HG03025 (cell line): ENCODE data around the gene NLRP3.
A peak's percentile ranks its signal among the peaks of the same experiment; 100 is the strongest.

ENCODE experiments used
- ATAC-seq: cut with Tn5 transposase; IDR thresholded peaks from one replicate; pipeline ENCODE4 v1.9.1; 2021; ENCODE audit warnings: mild to moderate bottlenecking, moderate library complexity; ENCODE audit not compliant: unreplicated experiment, low FRiP score

NLRP3 gene

DNA sequence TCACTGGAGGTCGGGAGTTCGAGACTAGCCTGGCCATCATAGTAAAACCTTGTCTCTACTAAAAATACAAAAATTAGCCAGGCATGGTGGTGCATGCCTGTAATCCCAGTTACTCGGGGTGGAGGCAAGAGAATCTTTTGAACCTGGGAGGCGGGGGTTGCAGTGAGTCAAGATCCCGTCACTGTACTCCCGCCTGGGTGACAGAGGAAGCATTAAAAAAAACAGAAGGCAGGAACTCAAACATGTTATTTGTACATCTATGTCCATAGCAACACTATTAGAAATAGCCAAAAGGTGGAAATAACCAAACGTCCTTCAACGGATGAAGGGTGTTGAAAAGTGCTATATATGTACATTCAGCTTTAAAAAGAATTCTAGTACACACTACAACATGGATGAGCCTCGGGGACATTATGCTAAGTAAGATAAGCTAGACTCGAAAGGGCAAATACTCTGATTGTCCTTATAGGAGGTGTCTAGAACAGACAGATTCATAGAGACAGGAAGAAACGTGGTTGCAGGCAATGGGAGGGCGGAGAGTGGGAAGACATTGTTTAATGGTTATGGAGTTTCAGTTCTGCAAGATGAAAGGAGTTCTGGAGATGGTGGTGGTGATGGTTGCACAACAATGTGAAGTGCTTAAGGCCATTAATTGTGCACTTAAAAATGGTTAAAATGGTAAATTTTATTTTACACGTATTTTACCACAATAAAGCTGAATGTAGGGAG is 19.2 kb downstream of the NLRP3 start:
- ATAC-seq, result no peak

DNA sequence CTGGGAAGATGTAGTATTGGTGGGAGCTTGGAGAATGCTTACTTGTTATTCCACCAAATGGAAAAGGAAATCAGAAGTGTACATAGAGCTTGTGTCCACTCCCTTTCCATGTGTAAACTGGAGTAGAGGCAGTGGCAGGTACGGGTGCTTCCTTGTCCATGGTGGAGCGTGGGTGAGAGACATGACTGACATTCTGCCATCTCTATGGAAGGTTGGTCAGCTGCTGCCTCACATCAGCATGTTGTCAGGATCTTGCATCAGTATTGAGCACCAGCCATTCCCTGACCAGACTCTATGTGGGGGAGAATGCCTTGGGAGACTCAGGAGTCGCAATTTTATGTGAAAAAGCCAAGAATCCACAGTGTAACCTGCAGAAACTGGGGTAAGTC is 19.8 kb downstream of the NLRP3 start:
- no peak for ATAC-seq

GRCh38 chr1:247437551-247438505 is 21.9 kb downstream of the NLRP3 start:
- ATAC-seq, result no peak

DNA sequence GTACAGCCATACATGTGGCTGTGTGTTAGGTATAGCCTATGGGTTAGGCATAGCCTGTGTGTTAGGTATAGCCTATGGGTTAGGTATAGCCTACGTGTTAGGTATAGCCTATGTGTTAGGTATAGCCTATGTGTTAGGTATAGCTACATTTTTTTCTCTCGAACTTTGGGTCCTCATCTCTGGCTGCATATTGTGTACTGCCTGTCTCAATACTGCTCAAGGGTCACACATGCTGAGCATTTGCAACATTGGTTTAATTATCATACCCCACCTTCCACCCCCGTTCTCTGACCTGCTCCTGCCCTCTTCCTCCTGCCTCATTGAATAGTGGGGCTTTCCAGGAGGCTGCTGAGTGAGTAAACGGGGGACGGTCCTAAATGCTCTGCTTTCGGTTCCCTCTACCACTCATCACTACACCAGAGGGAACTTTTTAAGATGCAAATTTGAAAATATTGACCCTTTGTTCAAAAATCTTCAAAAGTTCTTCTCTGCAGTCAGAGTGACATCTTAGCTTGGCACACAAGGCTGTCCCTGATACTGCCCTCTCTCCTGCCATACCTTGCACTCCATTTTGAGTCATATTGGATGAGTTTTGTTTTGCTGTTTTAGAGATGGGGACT is 24.1 kb downstream of the NLRP3 start:
- ATAC-seq, result peak; percentile 98

GRCh38 chr1:247441606-247442005 is 25.6 kb downstream of the NLRP3 start:
- ATAC-seq, result no peak

DNA sequence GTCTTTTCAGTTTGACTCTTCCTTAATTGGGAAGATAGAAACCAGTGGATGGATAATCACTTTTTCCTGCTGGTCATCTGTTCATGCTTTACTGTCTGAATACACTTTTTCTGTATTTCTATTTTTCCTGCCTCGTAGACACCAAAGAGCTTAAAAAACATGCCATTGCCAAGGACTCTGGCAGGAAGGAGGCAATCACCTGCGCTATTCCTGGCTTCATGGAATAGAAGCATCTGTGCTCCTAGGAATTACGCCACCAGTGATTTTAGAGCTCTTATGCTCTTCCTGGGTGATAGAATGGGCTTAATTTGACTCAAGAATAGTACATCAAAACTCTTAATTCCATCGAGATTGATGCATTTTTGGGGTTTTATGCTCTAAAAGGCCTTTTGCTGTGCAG is 26.2 kb downstream of the NLRP3 start:
- ATAC-seq, result no peak

DNA sequence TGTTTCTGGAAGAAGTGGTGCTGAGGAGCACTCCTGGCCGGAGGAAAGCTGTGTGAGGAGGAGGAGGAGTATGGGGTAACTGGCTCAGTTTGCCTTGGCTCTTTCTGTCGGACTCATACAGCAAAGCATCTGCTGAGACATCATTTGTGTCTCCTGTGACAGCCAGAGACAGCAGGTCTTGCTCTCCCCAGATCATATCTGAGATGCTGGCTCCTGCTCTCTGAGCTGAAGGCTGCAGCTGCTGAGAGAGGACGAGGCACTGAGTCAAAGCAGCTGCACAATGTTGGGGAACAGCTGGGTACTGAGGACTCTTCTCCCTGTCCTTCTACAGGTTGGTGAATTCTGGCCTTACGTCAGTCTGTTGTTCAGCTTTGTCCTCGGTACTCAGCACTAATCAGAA is 27.7 kb downstream of the NLRP3 start:
- ATAC-seq, result no peak

DNA sequence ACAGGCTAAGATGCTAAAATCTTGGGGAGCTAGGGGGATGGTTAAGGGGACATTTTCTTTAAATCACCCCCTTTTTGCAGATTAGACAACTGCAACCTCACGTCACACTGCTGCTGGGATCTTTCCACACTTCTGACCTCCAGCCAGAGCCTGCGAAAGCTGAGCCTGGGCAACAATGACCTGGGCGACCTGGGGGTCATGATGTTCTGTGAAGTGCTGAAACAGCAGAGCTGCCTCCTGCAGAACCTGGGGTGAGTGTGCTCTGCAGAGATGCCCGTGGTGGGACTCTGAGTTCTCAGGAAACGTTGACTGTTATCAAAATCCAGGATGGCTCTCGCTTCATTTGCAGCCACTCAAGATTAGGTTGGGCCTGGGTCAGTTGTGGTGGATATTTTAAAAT is 28.6 kb downstream of the NLRP3 start:
- no peak for ATAC-seq

GRCh38 chr1:247445526-247446356 is 29.8 kb downstream of the NLRP3 start:
- ATAC-seq, result no peak

DNA sequence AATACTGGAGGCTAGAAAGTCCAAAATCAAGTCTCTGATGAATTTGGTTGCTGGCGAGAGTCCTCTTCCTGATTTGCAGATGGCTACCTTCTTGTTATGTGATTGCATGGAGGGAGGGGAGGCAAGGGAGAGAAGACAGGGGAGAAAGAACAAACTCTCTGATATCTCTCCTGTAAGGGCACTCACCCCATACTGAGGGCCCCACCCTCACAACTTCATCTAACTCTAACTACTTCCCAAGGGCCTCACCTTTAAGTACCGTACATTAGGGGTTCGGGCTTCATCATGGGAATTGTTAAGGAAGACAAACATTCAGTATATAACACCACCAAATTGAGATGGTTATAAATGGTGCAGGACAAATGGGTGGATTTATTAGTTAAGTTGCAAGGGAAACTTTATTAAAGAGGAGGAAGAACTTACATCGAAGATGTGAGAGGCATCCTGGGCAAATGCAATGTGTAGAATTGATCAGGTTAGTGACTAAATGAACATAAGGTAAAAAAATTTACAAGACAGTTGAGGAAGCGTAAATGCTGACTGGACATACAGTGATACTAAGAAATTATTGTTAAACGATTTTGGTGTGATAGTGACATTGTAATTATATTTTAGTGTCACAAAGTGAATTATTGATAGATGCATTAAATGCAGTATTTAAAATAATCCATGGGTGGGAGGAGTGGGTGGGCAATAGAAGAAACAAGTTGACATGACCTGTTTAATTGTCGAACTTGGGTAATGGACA is 31.4 kb downstream of the NLRP3 start:
- no peak for ATAC-seq

GRCh38 chr1:247448107-247448791 is 32.3 kb downstream of the NLRP3 start:
- ATAC-seq, result no peak

DNA sequence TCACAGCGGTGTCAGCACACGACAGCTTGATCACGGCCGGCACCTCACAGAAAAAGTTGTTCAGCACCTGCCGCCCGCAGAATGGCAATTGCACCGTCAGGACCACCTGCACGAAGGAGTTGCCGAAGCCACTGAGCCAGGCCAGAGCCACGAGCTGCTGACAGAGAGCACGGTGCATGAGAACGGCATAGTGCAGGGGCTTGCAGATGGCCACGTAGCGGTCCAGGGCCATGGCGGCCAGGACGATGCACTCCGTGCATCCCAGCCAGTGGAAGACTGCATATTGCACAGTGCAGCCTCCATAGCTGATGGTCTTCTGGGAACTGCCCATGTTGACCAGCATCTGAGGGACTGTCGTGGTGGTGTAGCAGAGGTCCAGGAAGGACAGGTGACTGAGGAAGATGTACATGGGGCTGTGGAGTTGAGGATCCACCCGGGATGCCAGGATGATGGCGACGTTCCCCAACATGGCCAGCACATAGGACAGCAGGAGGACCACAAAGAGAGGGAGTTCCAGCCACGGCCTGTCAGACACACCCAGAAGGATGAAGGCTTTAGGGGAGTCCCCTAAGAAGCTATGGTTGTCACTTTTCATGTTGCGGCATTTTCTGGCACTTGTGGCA is 35.5 kb downstream of the NLRP3 start:
- no peak for ATAC-seq

DNA sequence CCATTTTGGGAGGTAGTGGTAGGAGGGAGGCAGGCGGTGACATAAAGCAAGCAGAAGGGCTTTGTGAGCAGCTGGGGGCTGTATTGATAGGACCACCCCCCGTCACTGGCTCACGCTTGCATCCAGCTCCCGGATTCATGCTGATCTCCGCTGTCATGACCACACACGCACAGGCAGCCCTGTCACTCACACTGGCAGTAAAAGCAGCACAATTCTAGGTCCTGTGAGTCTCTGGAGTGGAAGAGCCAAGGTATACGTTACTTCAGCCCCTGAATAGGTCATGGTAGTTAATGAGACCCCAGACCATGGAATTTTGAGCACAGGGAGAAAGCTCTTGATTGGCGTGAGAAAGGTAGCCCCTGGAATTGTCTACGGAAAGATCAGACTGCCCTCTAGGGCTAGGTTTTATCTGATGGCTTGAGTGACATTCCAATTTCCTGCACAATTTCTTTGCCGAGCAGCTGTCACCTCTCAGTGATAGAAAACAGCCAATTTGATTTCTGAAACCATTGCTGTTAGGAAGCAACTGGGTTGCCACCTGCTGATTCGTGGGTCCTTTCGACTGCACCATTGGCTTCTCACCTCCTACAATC is 36.6 kb downstream of the NLRP3 start:
- no peak for ATAC-seq

- no peak for ATAC-seq
Measured at GRCh38 chr1:247453245-247453644, 37.3 kb downstream of the NLRP3 start.

DNA sequence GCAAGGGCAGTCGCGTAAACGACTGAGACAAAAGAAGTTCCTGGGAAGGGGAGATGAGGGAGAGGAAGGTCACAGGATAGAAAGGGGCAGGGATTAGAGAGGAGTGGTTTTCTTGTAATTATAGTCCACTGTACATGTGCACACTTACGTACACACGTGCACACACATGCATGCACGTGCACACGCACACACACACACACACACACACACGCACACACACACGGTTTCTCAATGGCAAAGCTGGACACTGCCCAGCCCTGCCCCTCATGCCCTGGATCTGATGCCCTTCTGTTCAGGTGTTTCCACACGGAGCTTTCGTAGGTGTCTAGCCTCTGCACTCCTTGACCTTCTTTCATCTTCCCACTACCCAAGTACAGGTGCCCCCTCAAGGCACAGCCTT is 38.0 kb downstream of the NLRP3 start:
- ATAC-seq, result no peak

GRCh38 chr1:247456021-247456420 is 40.0 kb downstream of the NLRP3 start:
- no peak for ATAC-seq

DNA sequence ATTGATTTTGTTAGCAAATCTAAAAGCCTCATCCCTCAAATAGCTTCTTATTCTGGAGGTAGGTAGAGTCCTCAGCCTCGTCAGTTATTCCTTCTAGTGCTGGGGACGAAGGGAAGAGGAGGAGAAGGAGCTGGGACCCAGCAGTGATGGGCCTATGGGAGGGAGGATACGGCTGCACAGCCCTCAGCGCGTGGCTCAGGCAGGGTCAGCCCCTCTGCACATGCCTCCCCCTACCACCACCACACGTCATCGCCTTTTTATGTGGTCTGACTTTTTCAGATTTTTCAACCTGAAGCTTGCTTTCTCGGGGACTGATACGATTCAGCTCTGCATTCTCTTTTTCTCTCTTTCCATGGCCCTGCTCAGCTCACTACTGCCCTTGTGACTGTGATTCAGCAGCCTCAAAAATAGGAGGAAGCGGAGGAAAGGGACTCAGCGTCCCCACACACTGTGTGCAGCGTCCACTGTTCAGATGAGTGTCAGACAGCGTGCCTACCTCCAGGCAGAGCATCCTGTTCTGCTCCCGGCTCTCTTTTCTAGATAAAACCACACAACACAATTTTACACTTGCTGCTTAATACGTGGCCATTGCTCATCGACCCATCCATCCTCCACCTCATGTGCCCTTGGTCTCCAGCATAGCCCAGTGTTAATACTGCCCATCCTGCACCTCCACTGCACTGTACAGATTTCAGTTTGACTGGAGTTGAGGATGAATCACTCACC is 41.1 kb downstream of the NLRP3 start:
- ATAC-seq, result no peak

DNA sequence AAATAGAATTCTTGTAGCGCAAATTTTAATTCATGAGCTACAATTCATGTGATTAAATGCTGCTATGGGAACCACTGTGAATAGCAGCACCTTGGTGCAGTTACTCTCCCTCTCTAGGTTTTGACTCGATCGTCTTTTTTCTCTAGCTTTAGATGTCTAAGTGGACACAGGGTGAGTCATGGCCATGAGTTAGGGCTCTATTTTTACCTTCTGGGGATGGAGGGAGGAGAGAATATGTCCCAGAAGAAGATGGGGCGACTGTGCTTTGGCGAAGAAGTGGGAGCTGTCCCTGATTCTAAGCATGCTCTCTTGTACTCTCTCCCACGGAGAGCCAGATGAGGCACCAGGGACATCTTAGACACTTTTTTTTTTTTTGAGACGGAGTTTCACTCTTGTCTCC is 43.5 kb downstream of the NLRP3 start:
- no peak for ATAC-seq
